HEK293 (cell line): Measurements from ENCODE around the gene GBX1.

Experiments
- CTCF ChIA-PET: fragments of 350-600 bp; formaldehyde crosslinking; extraction: SDS; loops from one replicate; lab custom pipeline; 2021; ENCODE audit warnings: antibody characterized with exemption; lab: Yijun Ruan, JAX
- POLR2A ChIA-PET: fragments of 300-600 bp; formaldehyde crosslinking; extraction: SDS; loops from one replicate; lab custom pipeline; 2020; ENCODE audit warnings: antibody characterized with exemption, inconsistent platforms; lab: Yijun Ruan, JAX
- H3K27ac ChIP-seq: fragments of 200-500 bp; sonication (Bioruptor generic); 2 replicates; pipeline ENCODE4 v1.5.1; 2014; ENCODE audit warnings: low read depth, low read length, control low read depth, inconsistent platforms; ENCODE audit errors: extremely low read depth
- H3K36me3 ChIP-seq, 2 experiments: fragments of 200-500 bp in 1 of 2; sonication (Bioruptor generic) in 1 of 2; 1 replicate in 1 of 2; 2 replicates in 1 of 2; pipeline ENCODE4 v1.5.1; 2014 to 2017; ENCODE audit warnings: inconsistent platforms in 2 of 2, low read length in 2 of 2; ENCODE audit not compliant: control insufficient read depth in 2 of 2, insufficient read depth in 1 of 2
- H3K4me1 ChIP-seq: fragments of 200-500 bp; sonication (Bioruptor generic); 2 replicates; pipeline ENCODE4 v1.5.1; 2014; ENCODE audit warnings: mild to moderate bottlenecking, low read length, inconsistent platforms; ENCODE audit not compliant: control insufficient read depth, insufficient read depth
- H3K4me3 ChIP-seq: 2 replicates; pipeline ENCODE4 v1.5.1; 2011; ENCODE audit warnings: low read depth, mild to moderate bottlenecking, control low read depth, low read length, moderate library complexity
- H3K9me3 ChIP-seq: fragments of 200-500 bp; sonication (Bioruptor generic); 2 replicates; pipeline ENCODE4 v1.5.1; 2014; ENCODE audit warnings: low read depth, low read length, inconsistent platforms; ENCODE audit not compliant: control insufficient read depth, insufficient read depth
- FEZF1 ChIP-seq: fragments of 450-650 bp; formaldehyde crosslinking; IDR thresholded peaks from 2 replicates; pipeline ENCODE4 v1.5.1; 2016; ENCODE audit warnings: missing biosample characterization, missing genetic modification characterization
- GLI2 ChIP-seq: fragments of 450-650 bp; formaldehyde crosslinking; IDR thresholded peaks from 2 replicates; pipeline ENCODE4; 2017; ENCODE audit warnings: missing biosample characterization, missing genetic modification characterization, low read depth, borderline replicate concordance
- KLF10 ChIP-seq: fragments of 450-650 bp; IDR thresholded peaks from 2 replicates; pipeline ENCODE4 v1.5.1; 2018; ENCODE audit warnings: missing biosample characterization, mild to moderate bottlenecking, missing genetic modification characterization
- KLF17 ChIP-seq: fragments of 450-650 bp; formaldehyde crosslinking; IDR thresholded peaks from 2 replicates; pipeline ENCODE4 v1.5.1; 2016; ENCODE audit warnings: missing biosample characterization, missing genetic modification characterization
- PBX3 ChIP-seq: sonication (generic); formaldehyde crosslinking; IDR thresholded peaks from 2 replicates; pipeline ENCODE4 v1.8.1; 2022; ENCODE audit warnings: mild to moderate bottlenecking, moderate library complexity, missing genetic modification reagents
- PRDM6 ChIP-seq: fragments of 450-650 bp; formaldehyde crosslinking; IDR thresholded peaks from 2 replicates; pipeline ENCODE4 v1.5.1; 2017; ENCODE audit warnings: missing biosample characterization, missing genetic modification characterization
- SCRT1 ChIP-seq: fragments of 450-650 bp; formaldehyde crosslinking; IDR thresholded peaks from 2 replicates; pipeline ENCODE4 v1.5.1; 2016; ENCODE audit warnings: missing biosample characterization, missing genetic modification characterization, borderline replicate concordance
- SETDB1 ChIP-seq: IDR thresholded peaks from one replicate; pipeline ENCODE4 v1.6.1; 2017; ENCODE audit warnings: mild to moderate bottlenecking, low read length, moderate library complexity, mixed read lengths; ENCODE audit not compliant: insufficient read length
- WT1 ChIP-seq: fragments of 450-650 bp; formaldehyde crosslinking; IDR thresholded peaks from 2 replicates; pipeline ENCODE4 v1.5.1; 2016; ENCODE audit warnings: missing biosample characterization, missing genetic modification characterization
- ZEB2 ChIP-seq: fragments of 450-650 bp; formaldehyde crosslinking; IDR thresholded peaks from 2 replicates; pipeline ENCODE4 v1.5.1; 2016; ENCODE audit warnings: missing biosample characterization, missing genetic modification characterization
- ZFP3 ChIP-seq: fragments of 450-650 bp; formaldehyde crosslinking; IDR thresholded peaks from 2 replicates; pipeline ENCODE4 v1.5.1; 2016; ENCODE audit warnings: low read depth, missing biosample characterization, missing genetic modification characterization
- ZFP69B ChIP-seq: fragments of 450-650 bp; formaldehyde crosslinking; IDR thresholded peaks from 2 replicates; pipeline ENCODE4 v1.5.1; 2016; ENCODE audit warnings: missing biosample characterization, missing genetic modification characterization
- ZNF133 ChIP-seq: fragments of 450-650 bp; formaldehyde crosslinking; IDR thresholded peaks from 2 replicates; pipeline ENCODE4 v1.5.1; 2016; ENCODE audit warnings: missing biosample characterization, missing genetic modification characterization
- ZNF248 ChIP-seq: fragments of 450-650 bp; formaldehyde crosslinking; IDR thresholded peaks from 2 replicates; pipeline ENCODE4 v1.5.1; 2017; ENCODE audit warnings: missing biosample characterization, missing genetic modification characterization
- ZNF37A ChIP-seq: fragments of 450-650 bp; IDR thresholded peaks from 2 replicates; pipeline ENCODE4 v1.5.1; 2018; ENCODE audit warnings: missing biosample characterization, missing genetic modification characterization
- ZNF416 ChIP-seq: fragments of 450-650 bp; formaldehyde crosslinking; IDR thresholded peaks from 2 replicates; pipeline ENCODE4 v1.5.1; 2016; ENCODE audit warnings: missing biosample characterization, missing genetic modification characterization
- ZNF510 ChIP-seq: fragments of 450-650 bp; formaldehyde crosslinking; IDR thresholded peaks from 2 replicates; pipeline ENCODE4 v1.5.1; 2018; ENCODE audit warnings: mild to moderate bottlenecking, missing genetic modification characterization, missing biosample characterization; ENCODE audit not compliant: insufficient replicate concordance
- ZNF555 ChIP-seq: fragments of 450-650 bp; formaldehyde crosslinking; conservative IDR thresholded peaks from 2 replicates; pipeline ENCODE4 v1.5.1; 2017; ENCODE audit warnings: missing biosample characterization, mild to moderate bottlenecking, missing genetic modification characterization, inconsistent platforms
- ZNF560 ChIP-seq: fragments of 450-650 bp; formaldehyde crosslinking; IDR thresholded peaks from 2 replicates; pipeline ENCODE4 v1.5.1; 2017; ENCODE audit warnings: missing biosample characterization, missing genetic modification characterization, borderline replicate concordance
- ZNF610 ChIP-seq: fragments of 450-650 bp; formaldehyde crosslinking; IDR thresholded peaks from 2 replicates; pipeline ENCODE4 v1.5.1; 2016; ENCODE audit warnings: missing biosample characterization, missing genetic modification characterization, borderline replicate concordance
- ZNF660 ChIP-seq: fragments of 450-650 bp; IDR thresholded peaks from 2 replicates; pipeline ENCODE4 v1.5.1; 2018; ENCODE audit warnings: missing biosample characterization, mild to moderate bottlenecking, missing genetic modification characterization
- ZNF664 ChIP-seq: fragments of 450-650 bp; formaldehyde crosslinking; IDR thresholded peaks from 2 replicates; pipeline ENCODE4 v1.5.1; 2016; ENCODE audit warnings: missing biosample characterization, missing genetic modification characterization
- ZNF777 ChIP-seq: fragments of 450-650 bp; formaldehyde crosslinking; IDR thresholded peaks from 2 replicates; pipeline ENCODE4 v1.5.1; 2017; ENCODE audit warnings: missing biosample characterization, missing genetic modification characterization, borderline replicate concordance
- ZSCAN30 ChIP-seq: fragments of 450-650 bp; IDR thresholded peaks from 2 replicates; pipeline ENCODE4 v1.5.1; 2018; ENCODE audit warnings: missing biosample characterization, mild to moderate bottlenecking, missing genetic modification characterization, moderate library complexity
- TF ChIP-seq, protein P1 (sequence below): fragments of 450-650 bp; IDR thresholded peaks from 2 replicates; pipeline ENCODE4 v1.5.1; 2018; ENCODE audit warnings: missing biosample characterization, mild to moderate bottlenecking, missing genetic modification characterization
- TF ChIP-seq, protein P2 (sequence below): IDR thresholded peaks from 2 replicates; pipeline ENCODE4 v1.6.1; 2011; ENCODE audit warnings: mild to moderate bottlenecking, low read depth, low read length, borderline replicate concordance

The GBX1 gene

DNA sequence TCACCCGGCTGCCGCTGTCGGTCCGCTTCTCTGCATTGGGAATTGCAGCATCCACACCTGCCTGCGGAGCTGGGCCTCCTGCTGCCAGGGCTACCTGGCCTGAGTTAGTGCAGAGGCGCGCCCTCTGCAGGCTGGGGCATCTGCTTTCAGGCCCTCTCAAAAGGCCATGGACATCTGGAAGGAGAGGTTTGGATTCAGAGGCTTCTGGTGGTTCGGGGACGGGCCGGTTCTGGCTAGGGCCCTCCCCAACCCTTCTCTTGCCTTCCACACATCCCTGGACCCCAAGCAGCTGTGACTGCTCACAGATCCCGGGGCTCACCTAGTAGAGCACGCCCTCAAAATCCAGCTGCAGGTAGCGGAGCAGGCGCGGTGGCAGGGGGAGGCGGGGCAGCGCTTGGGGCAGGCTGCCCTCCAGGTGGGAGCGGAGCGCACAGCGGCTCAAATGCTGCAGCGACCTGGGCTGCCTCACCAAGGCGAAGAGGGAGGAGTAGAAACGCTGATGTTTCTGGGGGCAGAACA, 8.4 kb upstream of the GBX1 start:
- Histone ChIP-seq H3K4me3 (no peak overlapping the region), H3K9me3 (no peaks in the 10 kb centered on the region), H3K4me1 (no peaks in the 10 kb centered on the region), H3K27ac (no peak overlapping the region), H3K36me3 (no peaks in the 10 kb centered on the region)
- TF ChIP-seq ZNF660 (tag by site-specific recombination) (no peak), GLI2 (tag by site-specific recombination) (no peak), KLF17 (tag by site-specific recombination) (no peak), ZNF510 (tag by site-specific recombination) (no peak), ZSCAN30 (no peak), ZNF248 (tag by site-specific recombination) (no peak), ZNF416 (tag by site-specific recombination) (no peak), FEZF1 (no peak), PBX3 (CRISPR knock-in tag) (no peak), ZFP3 (no peak), PRDM6 (tag by site-specific recombination) (no peak), ZNF777 (no peak), ZNF555 (no peak)
- TF ChIP-seq, protein P1, sequence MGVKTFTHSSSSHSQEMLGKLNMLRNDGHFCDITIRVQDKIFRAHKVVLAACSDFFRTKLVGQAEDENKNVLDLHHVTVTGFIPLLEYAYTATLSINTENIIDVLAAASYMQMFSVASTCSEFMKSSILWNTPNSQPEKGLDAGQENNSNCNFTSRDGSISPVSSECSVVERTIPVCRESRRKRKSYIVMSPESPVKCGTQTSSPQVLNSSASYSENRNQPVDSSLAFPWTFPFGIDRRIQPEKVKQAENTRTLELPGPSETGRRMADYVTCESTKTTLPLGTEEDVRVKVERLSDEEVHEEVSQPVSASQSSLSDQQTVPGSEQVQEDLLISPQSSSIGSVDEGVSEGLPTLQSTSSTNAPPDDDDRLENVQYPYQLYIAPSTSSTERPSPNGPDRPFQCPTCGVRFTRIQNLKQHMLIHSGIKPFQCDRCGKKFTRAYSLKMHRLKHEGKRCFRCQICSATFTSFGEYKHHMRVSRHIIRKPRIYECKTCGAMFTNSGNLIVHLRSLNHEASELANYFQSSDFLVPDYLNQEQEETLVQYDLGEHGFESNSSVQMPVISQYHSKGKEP (tag by site-specific recombination) = no peak
- CTCF ChIA-PET = interaction anchor here (0.6 to 3.2 kb wide), 7 partner anchors 10 to 187 kb away, joined by 3 to 15 read pairs (median 4); partner anchors contain the start of gene ABCF2
- POLR2A ChIA-PET = no interaction called here

- Histone ChIP-seq H3K9me3 (no peaks in the 10 kb centered on the region), H3K4me1 (no peaks in the 10 kb centered on the region), H3K4me3 (no peak overlapping the region), H3K36me3 (no peaks in the 10 kb centered on the region), H3K27ac (no peak overlapping the region)
- CTCF ChIA-PET = interaction anchor here (0.6 to 3.2 kb wide), 10 partner anchors 9 to 187 kb away, joined by 3 to 15 read pairs (median 3); partner anchors contain the start of gene ABCF2
- TF ChIP-seq KLF17 (tag by site-specific recombination) (no peak), SCRT1 (tag by site-specific recombination) (no peak), ZNF560 (tag by site-specific recombination) (no peak), ZNF664 (no peak), ZFP69B (no peak), KLF10 (no peak), ZEB2 (tag by site-specific recombination) (no peak), WT1 (tag by site-specific recombination) (no peak), GLI2 (tag by site-specific recombination) (no peak), SETDB1 (no peak), ZNF37A (no peak), ZNF133 (tag by site-specific recombination) (no peak), ZNF610 (tag by site-specific recombination) (no peak)
- TF ChIP-seq, protein P2, sequence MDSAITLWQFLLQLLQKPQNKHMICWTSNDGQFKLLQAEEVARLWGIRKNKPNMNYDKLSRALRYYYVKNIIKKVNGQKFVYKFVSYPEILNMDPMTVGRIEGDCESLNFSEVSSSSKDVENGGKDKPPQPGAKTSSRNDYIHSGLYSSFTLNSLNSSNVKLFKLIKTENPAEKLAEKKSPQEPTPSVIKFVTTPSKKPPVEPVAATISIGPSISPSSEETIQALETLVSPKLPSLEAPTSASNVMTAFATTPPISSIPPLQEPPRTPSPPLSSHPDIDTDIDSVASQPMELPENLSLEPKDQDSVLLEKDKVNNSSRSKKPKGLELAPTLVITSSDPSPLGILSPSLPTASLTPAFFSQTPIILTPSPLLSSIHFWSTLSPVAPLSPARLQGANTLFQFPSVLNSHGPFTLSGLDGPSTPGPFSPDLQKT = no peak
- POLR2A ChIA-PET = no interaction called here
Measured at GRCh38 chr7:151175047-151175792, 7.7 kb upstream of the GBX1 start.
